Measurements from ENCODE around the gene ASMTL.

GRCh38 chrX:1444561-1445500 is 7.9 kb downstream of the ASMTL start:
- TF ChIP-seq EP300 (IDR thresholded peaks at IDR 0.05) (no peak), CTCF (IDR thresholded peaks at IDR 0.05) (no peak)

Measured in gastroesophageal sphincter (tissue), 3 donors.